DMS 273 treated with DMSO at 0.1 percent for 48 hours (cell line): Measurements from ENCODE around the gene ATL2.
"Not testable (repeated sequence)": the region's sequence is repeated elsewhere in the genome, so short reads cannot be mapped to it uniquely, and the experiment has no call there.

Source experiments
- DNase-seq: peaks from one replicate; lab custom pipeline; 2025; lab: John Stamatoyannopoulos, UW

The ATL2 gene

GRCh38 chr2:38390947-38391346 is 13.9 kb upstream of the ATL2 start:
- no peak for DNase-seq

- no peak for DNase-seq
These were observed 10.8 kb upstream of the ATL2 start for GRCh38 chr2:38387887-38388286.

GRCh38 chr2:38386821-38387220 is 9.7 kb upstream of the ATL2 start:
- DNase-seq = no peak

GRCh38 chr2:38386377-38386776 is 9.3 kb upstream of the ATL2 start:
- no peak for DNase-seq

- DNase-seq = no peak
These were observed 7.3 kb upstream of the ATL2 start for GRCh38 chr2:38384338-38384737.

GRCh38 chr2:38383741-38384140 is 6.7 kb upstream of the ATL2 start:
- not testable (repeated sequence) for DNase-seq

GRCh38 chr2:38381381-38382143 is 4.5 kb upstream of the ATL2 start:
- no peak for DNase-seq

- DNase-seq = no peak
These were observed 3.5 kb upstream of the ATL2 start for GRCh38 chr2:38380397-38381130.

- peak; percentile 17 for DNase-seq
These were observed 575 bp downstream of the ATL2 start for GRCh38 chr2:38376346-38377049.

- DNase-seq = no peak
These were observed 1.3 kb downstream of the ATL2 start for GRCh38 chr2:38375696-38376345.

GRCh38 chr2:38374984-38375383 is 2.1 kb downstream of the ATL2 start:
- no peak for DNase-seq

GRCh38 chr2:38371235-38371634 is 5.8 kb downstream of the ATL2 start:
- no peak for DNase-seq

GRCh38 chr2:38370664-38371063 is 6.4 kb downstream of the ATL2 start:
- no peak for DNase-seq

GRCh38 chr2:38362232-38362631 is 14.8 kb downstream of the ATL2 start:
- no peak for DNase-seq

GRCh38 chr2:38360177-38360576 is 16.9 kb downstream of the ATL2 start:
- DNase-seq = no peak

- no peak for DNase-seq
These were observed 23.7 kb downstream of the ATL2 start for GRCh38 chr2:38353402-38353801.

- DNase-seq = no peak
These were observed 24.7 kb downstream of the ATL2 start for GRCh38 chr2:38352336-38352735.

- no peak for DNase-seq
These were observed 31.6 kb downstream of the ATL2 start for GRCh38 chr2:38345323-38346038.

- DNase-seq = no peak
These were observed 32.3 kb downstream of the ATL2 start for GRCh38 chr2:38344813-38345212.

- no peak for DNase-seq
These were observed 33.9 kb downstream of the ATL2 start for GRCh38 chr2:38343212-38343611.

- DNase-seq = no peak
These were observed 40.5 kb downstream of the ATL2 start for GRCh38 chr2:38336621-38337020.

- DNase-seq = no peak
These were observed 46.3 kb downstream of the ATL2 start for GRCh38 chr2:38330754-38331153.
